ENCODE data around the gene MAPK12. TPM values are rescaled to one million over a fixed set of nuclear protein-coding genes. Genes with fewer than 3 reads are reported as not detected.

MAPK12 gene
- polyA plus RNA-seq, 1 donor from 2014 or later = 36.7 TPM

Other genes starting within 250 kb of the MAPK12 start
- not detected in 2 replicates for gene IL17REL, start 248.9 kb downstream of the MAPK12 start, polyA plus RNA-seq
- not detected in 2 replicates for gene TTLL8, start 203.4 kb downstream of the MAPK12 start, polyA plus RNA-seq
- not detected in 2 replicates for gene MLC1, start 176.3 kb downstream of the MAPK12 start, polyA plus RNA-seq
- gene MOV10L1, start 171.7 kb downstream of the MAPK12 start, polyA plus RNA-seq = not detected in 2 replicates
- gene PANX2, start 91.0 kb downstream of the MAPK12 start, polyA plus RNA-seq = 3.4 and 6.4 TPM in 2 replicates
- gene TRABD, start 75.8 kb downstream of the MAPK12 start, polyA plus RNA-seq = 31.8 and 37.9 TPM in 2 replicates
- 42.0 and 54.2 TPM in 2 replicates for gene SELENOO, start 60.7 kb downstream of the MAPK12 start, polyA plus RNA-seq
- gene TUBGCP6, start 16.7 kb downstream of the MAPK12 start, polyA plus RNA-seq = 74.5 and 89.1 TPM in 2 replicates
- 39.1 and 40.5 TPM in 2 replicates for gene HDAC10, start 10.4 kb downstream of the MAPK12 start, polyA plus RNA-seq
- gene MAPK11, start 8.7 kb upstream of the MAPK12 start, polyA plus RNA-seq = 36.3 and 55.0 TPM in 2 replicates
- 38.6 and 57.4 TPM in 2 replicates for gene PLXNB2, start 46.0 kb upstream of the MAPK12 start, polyA plus RNA-seq
- gene DENND6B, start 65.3 kb upstream of the MAPK12 start, polyA plus RNA-seq = 51.0 and 58.9 TPM in 2 replicates
- gene PPP6R2, start 81.6 kb upstream of the MAPK12 start, polyA plus RNA-seq = 84.6 and 85.4 TPM in 2 replicates
- 58.9 and 90.1 TPM in 2 replicates for gene SBF1, start 213.4 kb upstream of the MAPK12 start, polyA plus RNA-seq
- gene ADM2, start 219.9 kb upstream of the MAPK12 start, polyA plus RNA-seq = not detected in 2 replicates
- gene MIOX, start 225.2 kb upstream of the MAPK12 start, polyA plus RNA-seq = not detected in 2 replicates
- 76.5 and 85.2 TPM in 2 replicates for gene LMF2, start 246.0 kb upstream of the MAPK12 start, polyA plus RNA-seq
- gene NCAPH2, start 246.5 kb upstream of the MAPK12 start, polyA plus RNA-seq = 76.8 and 81.1 TPM in 2 replicates